Activated CD4-positive, alpha-beta T cell treated with anti-CD3 and anti-CD28 coated beads for 24 hours (primary cell): ENCODE results near the gene PRLHR.

ENCODE experiments used
- DNase-seq, 2 donors: peaks; one replicate each; pipeline ENCODE4 v3.0.0-alpha.2; 2020; ENCODE audit warnings: low read depth in 2 of 2

The PRLHR gene

DNA sequence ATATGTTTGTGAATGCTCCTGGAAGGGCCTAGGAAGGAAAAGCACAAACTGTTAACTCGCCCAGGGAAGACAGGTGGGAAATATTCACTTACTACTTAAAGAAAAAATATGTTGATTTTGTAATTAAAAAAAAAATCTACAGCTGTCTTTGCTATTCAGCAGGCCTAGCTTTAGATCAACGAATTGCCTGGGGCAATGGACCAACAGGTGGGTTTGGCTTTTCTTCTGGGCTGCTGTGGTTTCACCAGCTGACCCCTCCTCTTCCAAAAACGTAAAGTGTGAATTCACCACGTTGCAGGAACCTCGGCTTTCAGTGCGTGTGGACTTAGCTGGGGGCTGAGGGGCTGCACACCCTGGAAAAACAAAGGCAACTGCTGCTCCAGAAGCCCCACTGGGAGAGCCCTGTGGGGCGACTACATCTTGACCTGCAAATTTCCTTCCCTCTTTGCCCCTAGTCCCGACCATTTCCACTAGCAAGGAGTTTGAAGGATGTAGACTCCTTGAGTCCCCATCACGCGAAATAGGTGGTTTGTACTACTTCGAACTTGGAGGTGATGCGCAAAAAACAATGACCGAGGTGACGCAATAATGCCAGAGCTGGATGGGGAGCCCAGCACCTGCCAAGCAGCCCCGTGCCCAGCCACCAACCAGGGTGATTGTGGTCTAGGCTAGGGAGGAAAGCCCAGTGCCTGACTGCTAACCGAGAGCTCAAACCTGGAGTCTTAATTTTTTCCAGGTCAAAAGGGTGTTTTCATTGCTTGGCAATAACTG lies 7.4 kb downstream of the PRLHR start:
- DNase-seq, result no peak

DNA sequence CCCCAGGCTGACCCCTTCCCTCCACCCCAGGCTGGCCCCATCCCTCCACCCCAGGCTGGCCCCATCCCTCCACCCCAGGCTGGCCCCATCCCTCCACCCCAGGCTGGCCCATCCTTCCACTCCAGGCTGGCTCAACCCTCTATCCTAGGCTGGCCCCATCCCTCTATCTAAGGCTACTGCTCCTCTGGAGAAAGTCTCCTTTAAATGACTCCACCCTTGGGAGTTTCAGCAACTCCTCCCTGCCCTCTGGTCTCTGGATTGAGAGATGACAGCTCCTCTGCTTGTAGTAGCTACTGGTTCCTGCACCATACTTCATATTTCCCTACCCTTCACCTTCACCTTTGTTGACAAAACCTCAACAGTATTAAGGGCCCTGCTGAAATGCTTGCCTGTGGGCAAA lies 8.5 kb downstream of the PRLHR start:
- DNase-seq, result no peak

DNA sequence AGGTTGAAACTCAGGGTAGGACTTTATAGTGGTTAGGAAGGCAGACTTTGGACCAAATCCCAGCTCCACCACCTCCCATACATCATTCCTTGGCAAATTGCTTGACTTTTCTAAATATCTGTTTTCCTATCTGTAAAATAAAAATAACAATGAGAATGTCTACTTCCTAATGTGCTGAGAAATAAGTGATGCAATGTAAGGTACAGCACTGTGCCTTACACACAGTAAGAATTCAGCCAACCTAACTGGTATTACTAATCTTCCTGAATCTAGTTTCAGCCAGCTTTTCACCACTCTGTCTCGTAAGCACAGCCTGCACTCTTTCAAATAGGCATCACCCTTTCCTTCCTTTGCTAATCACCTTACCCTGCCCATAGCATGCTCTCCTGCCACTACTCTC lies 9.7 kb downstream of the PRLHR start:
- no peak for DNase-seq

DNA sequence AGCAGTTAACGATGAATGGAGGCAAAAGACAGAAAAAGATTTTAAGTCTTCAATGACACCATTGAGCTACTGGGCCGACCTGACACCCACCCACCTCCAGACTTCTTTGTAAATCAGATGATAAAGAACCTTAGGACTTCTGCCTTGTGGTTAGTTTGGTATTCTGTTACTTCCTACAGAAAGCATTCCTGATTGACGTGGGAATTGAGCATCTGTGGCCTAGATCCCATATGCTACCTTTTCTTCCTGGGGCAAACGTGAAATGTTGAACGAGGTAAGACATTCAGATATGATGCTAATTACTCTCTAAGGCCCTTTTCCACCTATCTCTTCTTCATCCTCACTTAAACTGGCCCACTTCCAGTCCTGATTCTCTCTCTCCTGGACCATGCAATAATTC lies 10.2 kb downstream of the PRLHR start:
- DNase-seq, result no peak

DNA sequence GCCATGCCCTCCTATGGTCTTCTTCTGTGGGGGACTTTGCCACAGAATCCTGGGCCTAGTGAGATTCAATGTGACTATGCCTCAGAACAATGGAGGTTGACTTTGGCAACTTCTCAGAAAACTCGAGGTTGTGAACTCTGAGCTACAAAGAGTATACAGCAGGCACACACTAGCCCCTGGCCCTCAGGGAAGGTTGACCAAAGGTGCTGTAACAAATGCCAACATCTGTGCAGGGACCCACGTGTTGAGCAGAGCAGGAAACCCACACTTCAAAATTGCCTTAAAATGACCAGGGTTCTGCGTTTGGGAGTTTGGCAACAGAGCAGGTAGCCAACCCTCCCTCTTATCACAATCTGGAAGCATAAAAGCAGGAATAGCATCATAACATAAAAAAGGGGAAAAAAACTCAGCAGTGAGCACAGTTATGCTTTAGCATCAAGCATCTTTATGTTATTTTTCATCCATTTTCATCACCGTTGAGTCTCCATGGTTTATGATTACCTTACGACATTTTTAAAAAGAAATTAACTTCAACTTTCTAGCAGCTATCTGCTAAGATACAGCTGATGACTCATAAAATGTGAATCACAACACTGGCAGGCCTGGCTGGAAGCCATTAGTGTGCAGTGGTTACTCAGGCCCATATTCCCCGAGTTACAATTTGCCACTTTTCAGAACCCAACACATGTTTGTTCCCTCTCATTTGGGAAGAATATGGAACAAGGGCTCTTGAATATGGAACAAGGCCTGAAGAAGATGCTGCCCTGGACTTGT lies 11.1 kb downstream of the PRLHR start:
- DNase-seq, result no peak

DNA sequence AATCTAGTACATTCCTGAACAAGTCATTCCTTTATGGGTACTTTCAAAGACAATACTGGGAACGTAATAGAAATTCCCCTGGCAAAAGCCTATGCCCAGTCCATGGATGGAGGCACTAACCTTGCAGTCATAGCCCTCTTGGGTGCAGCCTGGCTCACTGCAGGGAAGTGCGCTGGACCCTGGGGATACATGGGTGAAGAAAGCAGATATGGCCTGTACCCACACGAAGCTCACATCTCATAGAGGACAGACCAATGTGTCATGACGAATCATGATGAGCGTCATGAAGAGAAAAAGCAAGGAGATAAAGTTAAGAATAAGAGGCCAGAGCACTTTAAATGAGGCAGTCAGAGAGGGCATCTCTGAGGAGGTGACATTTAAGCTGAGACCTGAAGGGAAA lies 11.8 kb downstream of the PRLHR start:
- DNase-seq, result no peak

GRCh38 chr10:118582511-118582910 lies 12.9 kb downstream of the PRLHR start:
- no peak for DNase-seq

DNA sequence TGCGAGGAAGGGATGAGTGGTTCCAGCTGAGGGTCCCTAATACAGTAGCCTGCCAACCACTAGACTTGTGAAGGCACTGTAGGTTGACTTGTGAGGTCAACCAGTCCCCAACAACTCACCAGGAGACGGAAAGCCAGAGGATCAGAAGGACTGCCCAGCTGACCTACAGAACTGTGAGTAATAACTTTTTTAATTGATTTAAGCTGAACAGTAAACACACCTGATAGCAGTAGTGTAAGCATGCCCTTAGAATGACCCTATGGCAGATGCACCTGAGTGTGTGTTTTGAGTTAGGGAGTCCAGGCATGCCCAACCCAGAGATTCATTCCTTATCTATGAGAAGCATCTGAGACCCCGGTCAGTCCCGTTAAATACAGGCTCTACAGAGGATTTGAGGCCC lies 14.1 kb downstream of the PRLHR start:
- DNase-seq, result no peak

DNA sequence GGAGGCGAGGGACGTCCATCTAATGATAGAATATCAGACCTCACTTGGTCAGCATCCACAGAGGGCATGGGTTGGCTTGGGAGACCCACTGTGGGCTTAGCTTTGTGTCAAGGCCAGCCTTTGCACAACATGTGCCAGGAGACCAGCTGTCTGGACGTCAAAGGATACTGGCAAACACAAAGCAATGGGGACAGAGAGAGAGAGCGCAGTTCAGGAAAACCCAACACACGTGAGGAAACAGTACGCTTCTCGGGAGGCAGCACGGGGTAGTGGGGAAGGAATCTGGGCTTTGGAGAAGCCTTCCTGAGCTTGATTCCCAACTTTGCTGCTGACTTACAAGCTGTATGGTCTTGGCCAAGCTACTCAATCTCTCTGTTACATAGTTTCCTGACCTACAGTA lies 14.7 kb downstream of the PRLHR start:
- no peak for DNase-seq

GRCh38 chr10:118573512-118573911 lies 21.9 kb downstream of the PRLHR start:
- no peak for DNase-seq

DNA sequence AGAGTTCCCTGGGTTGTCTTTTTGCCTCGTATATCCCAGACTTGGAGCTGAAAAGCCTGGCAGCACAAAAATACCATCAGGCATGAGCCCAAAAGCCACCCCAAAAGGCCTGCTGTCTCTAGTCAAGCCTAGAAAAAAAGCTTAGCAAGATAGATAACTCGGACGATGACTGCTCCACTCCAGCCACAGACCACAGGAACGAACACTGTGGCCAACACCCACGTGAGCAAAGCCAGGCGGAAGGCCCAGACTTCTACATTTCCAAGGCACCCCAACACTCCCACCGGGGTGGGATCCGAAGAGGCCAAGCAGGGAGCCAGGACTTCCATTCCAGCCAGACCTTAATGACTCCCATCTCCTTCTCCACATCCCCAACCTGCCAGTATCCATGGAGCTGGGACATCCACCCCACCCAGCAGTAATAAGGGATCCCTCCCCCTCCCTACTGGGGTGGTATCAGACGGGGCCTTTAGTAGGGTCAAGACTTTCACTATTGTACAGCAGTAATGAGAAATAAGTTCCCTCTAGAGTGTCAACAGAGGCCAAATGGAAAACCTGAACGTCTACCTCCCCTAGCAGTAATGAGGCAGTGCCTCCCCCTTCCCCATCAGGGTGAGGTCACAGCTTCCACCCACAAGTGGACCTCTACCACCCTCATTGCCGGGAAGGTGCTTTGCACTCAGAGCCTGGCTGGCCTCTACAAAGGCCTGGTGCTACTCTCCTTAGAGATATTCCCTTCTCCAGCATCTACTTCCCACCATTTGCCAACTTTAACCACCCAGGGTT lies 23.0 kb downstream of the PRLHR start:
- DNase-seq, result no peak

DNA sequence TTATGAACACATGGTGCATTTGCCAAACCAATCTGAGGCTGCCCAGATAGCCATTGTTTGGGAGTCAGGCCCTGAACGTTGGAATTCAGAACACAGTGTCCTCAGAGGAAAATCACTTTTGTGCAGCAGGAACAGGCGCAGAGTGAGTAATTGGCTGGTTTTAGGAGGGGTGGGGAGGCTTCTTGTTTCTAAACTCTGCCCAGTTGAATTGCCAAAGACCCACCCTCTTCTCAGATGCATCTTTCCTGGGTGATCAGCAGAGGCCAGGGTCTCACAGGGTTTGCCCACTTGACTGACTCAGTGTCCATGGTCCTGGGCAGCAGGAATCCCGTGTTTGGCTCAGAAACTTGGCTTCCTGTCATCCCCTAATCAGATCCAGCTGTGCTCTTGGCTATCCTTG lies 24.3 kb downstream of the PRLHR start:
- no peak for DNase-seq

DNA sequence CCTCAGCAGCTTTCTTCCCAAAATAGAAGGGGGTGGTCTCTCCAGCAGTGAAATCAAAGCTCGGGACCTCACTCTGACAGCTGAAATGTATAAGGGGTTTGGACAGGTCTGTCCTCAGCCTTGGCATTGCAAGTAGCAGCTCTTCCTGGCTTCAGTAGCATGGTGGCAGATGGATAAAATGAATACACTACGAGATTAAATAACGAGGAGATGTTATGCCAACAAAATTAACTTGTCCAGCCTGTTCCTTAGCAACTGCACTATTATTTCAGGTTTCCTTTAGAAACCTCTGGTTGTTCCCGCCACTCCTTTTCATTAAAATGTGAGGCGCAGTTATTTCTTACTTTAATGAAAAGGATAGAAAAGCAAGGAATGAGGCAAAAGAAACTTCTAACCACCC lies 24.9 kb downstream of the PRLHR start:
- DNase-seq, result no peak

DNA sequence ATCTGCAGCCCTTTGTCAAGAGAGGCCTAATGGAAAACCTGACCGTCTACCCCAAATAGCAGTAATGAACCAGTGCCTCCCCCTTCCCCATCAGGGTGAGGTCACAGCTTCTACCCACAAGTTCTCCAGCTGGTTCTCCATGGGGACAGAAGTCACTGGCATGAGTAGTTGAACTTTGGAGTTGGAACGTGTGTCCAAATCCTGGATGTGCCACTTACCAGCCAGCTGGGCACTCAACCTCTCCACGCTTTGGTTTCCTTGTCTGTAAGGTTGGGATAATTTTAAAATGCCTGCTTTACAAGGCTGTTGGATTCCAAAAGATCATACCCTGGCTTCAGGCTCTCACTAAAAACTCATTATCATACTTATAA lies 25.6 kb downstream of the PRLHR start:
- DNase-seq, result no peak

GRCh38 chr10:118569241-118569881 lies 26.1 kb downstream of the PRLHR start:
- no peak for DNase-seq

DNA sequence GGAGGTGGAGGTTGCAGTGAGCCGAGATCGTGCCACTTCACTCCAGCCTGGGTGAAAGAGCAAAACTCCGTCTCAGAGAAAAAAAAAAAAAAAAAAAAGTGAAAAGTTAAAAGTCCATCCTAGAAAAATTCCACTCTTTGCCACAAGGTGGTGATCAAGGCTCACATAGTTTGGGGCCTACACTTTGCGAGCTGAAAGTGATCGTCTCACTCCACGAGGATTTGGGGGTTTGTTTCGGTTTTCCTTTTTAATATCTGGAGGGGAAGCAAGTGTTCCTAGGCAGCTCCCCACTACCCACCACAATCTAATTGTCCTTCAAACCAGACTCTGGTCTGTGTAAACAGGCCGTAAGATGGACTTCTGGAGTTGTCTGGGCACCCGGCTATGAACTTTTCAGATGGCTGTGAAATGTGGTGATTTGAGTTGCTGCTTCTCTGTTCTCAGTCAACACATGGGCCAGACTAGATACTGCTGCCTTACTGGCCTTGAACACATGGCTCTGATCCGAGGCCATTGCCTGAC lies 27.1 kb downstream of the PRLHR start:
- peak; percentile 7 to 55 for DNase-seq

- no peak for DNase-seq
Observed at GRCh38 chr10:118567701-118568248, 27.7 kb downstream of the PRLHR start.

- no peak for DNase-seq
Observed at GRCh38 chr10:118566911-118567310, 28.5 kb downstream of the PRLHR start.

- DNase-seq, result no peak
Observed at GRCh38 chr10:118565301-118566075, 30.0 kb downstream of the PRLHR start.

DNA sequence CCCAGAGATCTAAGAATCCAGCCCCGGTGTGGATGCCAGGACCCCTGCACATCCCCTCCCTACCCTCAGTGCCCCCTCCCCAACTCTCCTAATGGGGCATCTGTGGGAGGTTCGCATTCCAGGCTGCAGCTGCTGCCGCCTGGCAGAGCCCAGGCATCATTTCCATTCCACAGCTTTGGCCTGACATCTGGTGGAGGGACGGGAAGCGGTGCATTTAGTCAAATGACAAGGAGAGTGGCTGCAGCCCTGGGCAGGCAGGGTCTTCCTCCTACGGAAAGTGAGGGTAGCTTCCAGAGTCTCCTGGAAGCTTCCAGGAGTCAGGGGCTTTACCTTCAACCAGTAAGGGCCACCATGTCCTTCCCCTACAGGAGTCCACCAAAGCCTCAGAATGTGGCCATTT lies 30.8 kb downstream of the PRLHR start:
- DNase-seq, result no peak

GRCh38 chr10:118564114-118564513 lies 31.3 kb downstream of the PRLHR start:
- DNase-seq, result no peak
